GM13976 (cell line): ENCODE data around the gene SOS1.

Experiments used
- DNase-seq: peaks from one replicate; pipeline ENCODE4 v3.0.0; 2012; ENCODE audit warnings: low spot score
- CTCF ChIP-seq: IDR thresholded peaks from 2 replicates; pipeline ENCODE4 v1.5.1; 2012; ENCODE audit warnings: borderline replicate concordance, mild to moderate bottlenecking; ENCODE audit not compliant: insufficient read depth; ENCODE audit errors: extremely low read depth, missing control alignments, control extremely low read depth
- in situ Hi-C: fragments of 300-500 bp; cut with MboI; formaldehyde crosslinking; loops from one replicate; pipeline ENCODE4 v1.12.0; 2022; ENCODE audit warnings: low sequenced_read_pairs, mixed read lengths, inconsistent platforms; ENCODE audit not compliant: unreplicated experiment

SOS1 gene

GRCh38 chr2:39091543-39091942 lies 29.3 kb downstream of the SOS1 start:
- TF ChIP-seq CTCF = no peak
- DNase-seq = no peak
- in situ Hi-C loops = no loop called here

- in situ Hi-C loops = no loop called here
- DNase-seq = no peak
- TF ChIP-seq CTCF = no peak
Observed at GRCh38 chr2:39091063-39091462, 29.8 kb downstream of the SOS1 start.

GRCh38 chr2:39080152-39080551 lies 40.7 kb downstream of the SOS1 start:
- no peak for TF ChIP-seq CTCF
- in situ Hi-C loops = no loop called here
- DNase-seq = no peak

GRCh38 chr2:39069890-39070465 lies 50.9 kb downstream of the SOS1 start:
- DNase-seq = no peak
- no peak for TF ChIP-seq CTCF
- in situ Hi-C loops = loop anchor here (10.0 kb wide), 1 partner anchor 155 kb away; no protein-coding TSS in a partner anchor

GRCh38 chr2:39069136-39069515 lies 51.7 kb downstream of the SOS1 start:
- in situ Hi-C loops = no loop called here
- no peak for DNase-seq

GRCh38 chr2:39068299-39069135 lies 52.3 kb downstream of the SOS1 start:
- TF ChIP-seq CTCF = no peak
- in situ Hi-C loops = no loop called here
- DNase-seq = no peak

More at GRCh38 chr2:39069136-39069515, 51.7 kb downstream of the SOS1 start:
- TF ChIP-seq CTCF = no peak
